GM18505 (cell line): ENCODE data around the gene SLMAP.

ENCODE experiments used
- ATAC-seq: cut with Tn5 transposase; IDR thresholded peaks from one replicate; pipeline ENCODE4 v1.9.1; 2021; ENCODE audit not compliant: unreplicated experiment
- POLR2A ChIP-seq: IDR thresholded peaks from 4 replicates; pipeline ENCODE4 v1.6.1; 2011; ENCODE audit warnings: borderline replicate concordance; ENCODE audit not compliant: insufficient read depth, insufficient read length; ENCODE audit errors: extremely low read depth

Gene SLMAP

DNA sequence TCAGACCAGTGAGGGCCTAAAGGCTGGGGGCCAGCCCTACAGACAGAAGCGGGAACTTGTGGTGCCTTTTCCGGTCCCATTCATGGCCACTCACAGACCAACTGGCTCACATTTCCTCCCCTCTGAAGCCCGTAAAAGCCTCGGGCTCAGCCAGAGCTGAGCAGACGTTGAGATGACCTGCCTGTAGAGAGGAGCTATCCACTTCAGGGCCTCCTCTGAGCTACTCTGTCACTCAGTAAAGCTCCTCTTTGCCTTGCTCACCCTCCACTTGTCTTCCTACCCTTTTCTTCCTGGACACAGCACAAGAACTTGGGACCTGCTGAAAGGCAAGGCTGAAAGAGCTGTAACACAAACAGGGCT, 53.5 kb downstream of the SLMAP start:
- no peak for TF ChIP-seq POLR2A
- no peak for ATAC-seq

DNA sequence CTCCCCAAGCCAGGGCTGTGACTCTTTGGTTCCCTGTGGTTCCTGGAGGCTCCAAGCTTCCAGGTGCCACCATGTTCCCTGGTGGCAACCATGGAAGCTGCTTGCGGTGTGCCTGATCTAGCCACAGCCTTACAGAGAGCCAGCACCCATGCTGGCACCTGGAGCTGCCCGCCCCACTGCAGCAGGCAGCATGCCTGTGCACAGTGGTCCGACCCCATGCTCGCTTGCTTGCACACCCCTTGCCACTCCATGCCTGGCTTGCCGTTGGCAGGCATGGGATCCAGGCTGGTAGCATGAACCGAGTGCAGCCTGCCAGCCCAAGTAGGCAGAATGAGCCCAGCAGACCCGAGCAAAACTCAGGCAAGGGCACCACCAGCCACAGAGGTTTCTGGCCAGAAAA, 53.9 kb downstream of the SLMAP start:
- no peak for ATAC-seq
- TF ChIP-seq POLR2A, result no peak

GRCh38 chr3:57810471-57811137, 54.5 kb downstream of the SLMAP start:
- no peak for TF ChIP-seq POLR2A
- no peak for ATAC-seq

DNA sequence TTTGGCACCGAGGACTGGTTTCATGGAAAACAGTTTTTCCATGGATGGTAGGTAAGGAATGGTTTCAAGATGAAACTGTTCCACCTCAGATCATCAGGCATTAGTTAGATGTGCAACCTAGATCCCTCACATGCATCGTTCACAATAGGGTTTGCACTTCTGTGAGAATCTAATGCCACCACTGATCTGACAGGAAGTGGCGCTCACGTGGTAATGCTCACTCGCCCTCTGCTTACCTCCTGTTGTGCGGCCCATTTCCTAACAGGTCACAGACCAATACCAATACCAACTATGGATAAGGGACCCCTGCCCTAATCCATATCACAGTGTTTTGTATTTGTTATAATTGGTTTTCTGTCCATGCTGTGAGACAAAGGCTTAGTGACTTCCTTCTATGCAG, 58.9 kb downstream of the SLMAP start:
- no peak for TF ChIP-seq POLR2A
- no peak for ATAC-seq

GRCh38 chr3:57816471-57817095, 60.5 kb downstream of the SLMAP start:
- no peak for ATAC-seq
- TF ChIP-seq POLR2A, result no peak

DNA sequence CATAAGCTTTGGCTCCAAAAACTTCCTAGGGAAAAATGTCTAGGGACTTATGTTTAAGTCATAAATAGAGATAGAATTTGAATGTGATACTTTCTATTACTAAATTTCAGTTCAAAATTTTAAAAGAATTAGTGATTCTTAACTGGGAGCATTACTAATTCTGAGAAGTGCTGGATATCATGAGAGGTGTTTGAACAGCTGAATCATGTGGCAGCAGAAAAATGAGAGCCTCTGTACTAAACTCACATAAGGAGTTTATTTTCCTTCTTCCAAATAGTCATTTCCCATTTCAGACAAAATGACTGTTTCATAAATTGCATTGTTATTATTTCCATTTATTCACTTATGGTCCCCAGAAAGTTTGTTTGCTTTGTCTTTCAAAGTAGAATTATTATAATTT, 62.7 kb downstream of the SLMAP start:
- TF ChIP-seq POLR2A, result no peak
- no peak for ATAC-seq

DNA sequence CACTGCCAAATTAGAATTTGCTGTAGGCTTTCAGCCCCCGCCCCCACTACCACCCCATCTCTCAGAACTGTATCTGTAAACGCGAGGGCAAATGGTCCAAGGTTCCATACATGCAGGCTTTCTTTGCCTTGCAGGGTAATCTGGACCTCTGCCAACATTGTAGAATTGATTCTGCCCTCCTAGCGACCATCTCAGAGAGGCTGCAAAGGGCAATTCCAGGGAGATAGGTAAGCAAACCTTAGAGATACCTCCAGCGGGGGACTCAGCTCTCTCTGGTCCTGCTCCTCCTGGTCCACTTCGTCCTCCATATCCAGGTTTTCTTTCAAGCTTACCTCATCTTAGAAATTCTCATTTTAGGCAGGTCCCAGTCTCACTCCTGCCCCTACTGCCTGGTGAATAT, 64.4 kb downstream of the SLMAP start:
- no peak for TF ChIP-seq POLR2A
- no peak for ATAC-seq

- TF ChIP-seq POLR2A, result no peak
- ATAC-seq, result no peak
These were observed 65.7 kb downstream of the SLMAP start for GRCh38 chr3:57821765-57822164.

GRCh38 chr3:57822686-57823085, 66.6 kb downstream of the SLMAP start:
- TF ChIP-seq POLR2A, result no peak
- no peak for ATAC-seq

DNA sequence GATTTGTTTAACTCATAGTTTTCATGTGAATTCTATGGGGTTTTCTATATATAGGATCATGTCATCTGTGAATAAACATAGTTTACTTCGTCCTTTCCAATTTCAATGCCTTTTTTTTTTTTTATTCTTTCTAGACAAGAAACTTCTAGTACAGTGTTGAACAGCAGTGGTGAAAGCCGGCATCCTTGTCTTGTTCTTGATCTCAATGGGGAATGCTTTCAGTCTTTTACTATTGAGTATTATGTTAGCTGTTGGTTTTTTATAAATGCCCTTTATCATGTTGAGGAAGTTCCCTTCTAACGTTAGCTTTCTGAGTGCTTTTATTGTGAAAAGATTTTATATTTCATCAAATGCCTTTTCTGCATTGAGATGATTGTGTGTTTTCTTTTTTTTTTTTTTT, 69.0 kb downstream of the SLMAP start:
- TF ChIP-seq POLR2A, result no peak
- ATAC-seq, result no peak

DNA sequence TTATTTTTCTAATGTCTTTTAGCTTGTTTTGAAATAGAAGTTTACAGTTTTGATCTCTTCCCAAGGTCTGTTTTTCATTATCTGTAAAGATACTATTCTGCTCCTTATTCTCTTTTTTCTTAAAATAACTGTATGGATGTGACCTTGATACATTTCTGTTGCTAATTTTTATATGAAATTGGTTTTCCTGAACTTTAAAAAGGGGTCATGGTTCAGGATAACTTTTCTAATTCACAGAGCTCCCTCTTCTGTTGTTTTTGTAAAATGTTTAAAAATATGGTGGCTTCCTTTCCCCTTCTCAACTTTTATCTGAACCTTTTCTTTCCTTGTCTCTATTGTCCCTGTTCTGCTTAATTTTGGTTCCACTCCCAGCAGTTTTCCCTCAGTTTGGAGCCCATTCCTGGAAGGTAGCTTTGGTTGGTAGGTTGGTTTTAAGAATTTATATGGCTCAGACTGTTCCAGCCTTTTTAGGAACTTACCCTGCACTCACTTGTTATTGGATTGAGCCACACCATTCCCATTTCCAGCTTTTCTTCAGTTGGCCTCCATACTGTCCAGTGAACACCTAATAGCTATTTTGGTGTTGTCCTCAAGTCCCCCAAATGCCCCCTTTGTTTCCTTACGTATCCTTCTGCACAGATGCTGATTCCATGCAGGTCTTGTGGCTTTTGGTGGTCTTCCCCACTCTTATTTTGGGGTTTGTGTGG, 70.3 kb downstream of the SLMAP start:
- no peak for ATAC-seq

DNA sequence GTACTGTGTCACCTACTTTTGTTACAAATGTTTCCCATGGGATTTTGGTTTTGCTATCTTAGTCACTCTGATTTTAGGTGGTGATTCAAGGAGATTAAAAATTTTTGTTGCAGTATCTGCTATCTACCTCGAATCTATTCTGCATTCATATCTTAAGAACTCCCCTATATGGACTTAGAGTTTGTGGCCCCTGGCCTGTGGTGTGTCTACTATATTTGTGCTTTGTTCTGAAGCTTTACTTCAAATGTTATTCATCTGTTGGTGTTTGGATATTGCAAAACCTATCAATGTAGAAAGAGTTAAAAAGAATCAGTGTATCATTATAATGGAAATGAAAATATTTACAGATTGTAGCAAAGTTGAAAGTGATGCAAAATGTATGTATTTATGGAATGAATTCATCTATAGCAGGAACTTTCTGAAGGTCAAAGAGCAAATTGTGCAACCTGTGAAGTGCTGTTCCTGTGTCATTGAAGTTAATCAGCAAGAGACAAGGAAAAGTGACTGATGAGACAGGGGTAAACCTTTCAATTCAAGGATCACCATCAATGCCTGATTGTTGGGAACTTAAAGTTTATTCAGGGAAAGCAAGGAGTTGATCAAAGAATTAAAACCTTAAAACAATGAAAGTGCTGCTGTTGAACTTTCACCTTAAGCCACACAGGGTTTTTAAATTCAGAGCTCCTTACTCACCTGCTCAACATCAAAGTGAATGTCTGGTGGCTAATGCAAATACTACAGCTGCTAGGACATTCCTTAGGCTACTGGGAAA, 71.0 kb downstream of the SLMAP start:
- ATAC-seq, result no peak
- no peak for TF ChIP-seq POLR2A

More for the DNA sequence above, 70.3 kb downstream of the SLMAP start:
- TF ChIP-seq POLR2A, result no peak

- TF ChIP-seq POLR2A, result no peak
- ATAC-seq, result no peak
These were observed 71.6 kb downstream of the SLMAP start for GRCh38 chr3:57827757-57828156.
